NCI-H748 treated with DMSO at 0.1 percent for 48 hours (cell line): ENCODE data around the gene SLC12A7.
"Not testable (repeated sequence)": the region's sequence is repeated elsewhere in the genome, so short reads cannot be mapped to it uniquely, and the experiment has no call there.

Experiments used
- DNase-seq: peaks from one replicate; lab custom pipeline; 2025; lab: John Stamatoyannopoulos, UW

The SLC12A7 gene

DNA sequence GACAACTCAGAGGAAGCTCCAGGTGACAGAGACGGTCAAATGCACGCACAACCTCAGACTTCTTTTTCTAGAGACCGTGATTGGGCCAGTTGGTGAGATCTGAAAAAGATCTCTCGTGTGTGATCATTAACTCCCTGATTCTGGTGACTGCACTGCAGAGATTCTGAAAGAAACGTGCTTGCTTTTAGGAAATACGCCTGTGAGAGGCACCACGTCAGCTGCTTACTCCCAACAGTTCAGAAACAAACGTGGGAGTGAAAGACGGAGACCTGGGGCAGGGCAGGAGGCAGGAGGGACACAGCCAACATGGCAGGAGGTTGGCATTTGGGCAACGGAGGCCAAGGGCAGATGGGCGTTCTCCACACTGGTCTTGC, 15.9 kb downstream of the SLC12A7 start:
- no peak for DNase-seq

DNA sequence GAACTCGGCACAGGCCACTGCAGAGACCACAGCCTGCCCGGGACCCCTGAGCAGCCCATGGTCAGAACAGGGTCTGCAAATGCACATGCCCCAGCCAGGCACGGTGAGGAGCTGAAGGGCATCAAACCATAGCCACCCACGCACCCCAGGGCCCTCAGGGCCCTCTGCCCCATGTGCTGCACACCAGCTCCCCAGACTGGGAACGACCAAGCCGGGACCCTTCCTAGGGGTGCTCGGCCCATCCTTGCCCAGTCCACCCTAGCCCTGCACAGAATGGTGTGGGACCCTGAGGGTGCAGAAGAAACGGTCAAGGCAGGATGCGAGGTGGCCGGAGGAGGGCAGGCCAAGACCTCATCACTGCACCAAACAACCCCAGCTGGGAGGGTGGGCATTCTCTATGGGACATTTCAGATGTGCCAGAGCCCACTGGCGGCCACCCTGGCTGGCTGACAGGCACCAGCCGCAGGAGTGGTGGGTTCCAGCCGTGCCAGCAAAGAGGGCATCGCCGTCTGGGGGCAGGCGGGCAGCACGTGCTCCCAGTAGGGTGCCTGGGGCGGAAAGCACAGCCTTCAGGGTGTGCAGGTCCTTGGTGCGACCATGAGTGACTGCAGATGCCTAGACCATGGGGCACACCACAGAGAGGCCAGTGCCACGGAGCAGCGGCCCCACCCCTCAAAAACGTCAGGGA, 16.4 kb downstream of the SLC12A7 start:
- no peak for DNase-seq

DNA sequence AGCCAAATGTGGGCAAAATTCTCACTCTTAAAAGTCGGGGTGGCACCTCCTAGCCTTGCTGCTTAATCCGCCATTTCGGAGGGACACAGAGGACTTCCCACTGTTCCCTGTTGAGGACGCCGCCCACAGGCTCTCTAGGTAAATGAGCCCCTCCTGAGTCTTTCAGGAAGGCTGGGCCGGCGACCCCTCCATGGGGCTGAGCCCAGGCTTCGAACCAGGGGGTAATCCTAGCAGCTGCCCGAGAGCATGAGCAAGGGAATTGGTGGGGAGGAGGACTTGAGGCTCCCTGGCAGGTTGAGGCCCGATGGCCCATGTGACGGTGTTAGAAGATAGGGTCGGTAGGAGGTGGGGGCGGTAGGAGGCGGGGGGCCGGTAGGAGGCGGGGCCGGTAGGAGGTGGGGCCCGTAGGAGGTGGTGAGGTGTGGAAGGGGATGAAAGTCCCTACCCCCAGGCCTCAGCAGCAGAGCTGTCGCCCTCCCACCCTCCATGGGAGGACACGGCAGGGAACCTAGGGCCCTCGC, 17.1 kb downstream of the SLC12A7 start:
- no peak for DNase-seq

DNA sequence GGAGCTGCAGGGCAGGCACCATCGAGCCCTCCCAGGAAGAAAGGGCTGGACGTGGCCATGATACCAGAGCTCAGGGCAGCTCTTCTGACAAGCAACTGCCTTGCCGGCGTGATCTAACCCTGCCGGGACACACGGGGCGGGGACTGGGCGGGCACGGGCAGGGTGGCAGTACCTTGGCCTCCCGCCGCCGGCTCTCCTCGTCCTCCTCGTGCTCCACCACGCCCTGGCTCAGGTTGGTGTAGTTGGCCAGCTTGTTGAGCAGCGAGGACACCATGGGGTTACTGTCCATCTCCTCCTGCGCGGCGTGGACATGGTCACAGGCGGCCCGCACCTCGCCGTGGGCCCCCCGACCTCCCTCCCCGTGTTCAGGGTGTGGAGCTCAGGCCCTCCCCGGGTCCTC, 18.5 kb downstream of the SLC12A7 start:
- DNase-seq, result no peak

DNA sequence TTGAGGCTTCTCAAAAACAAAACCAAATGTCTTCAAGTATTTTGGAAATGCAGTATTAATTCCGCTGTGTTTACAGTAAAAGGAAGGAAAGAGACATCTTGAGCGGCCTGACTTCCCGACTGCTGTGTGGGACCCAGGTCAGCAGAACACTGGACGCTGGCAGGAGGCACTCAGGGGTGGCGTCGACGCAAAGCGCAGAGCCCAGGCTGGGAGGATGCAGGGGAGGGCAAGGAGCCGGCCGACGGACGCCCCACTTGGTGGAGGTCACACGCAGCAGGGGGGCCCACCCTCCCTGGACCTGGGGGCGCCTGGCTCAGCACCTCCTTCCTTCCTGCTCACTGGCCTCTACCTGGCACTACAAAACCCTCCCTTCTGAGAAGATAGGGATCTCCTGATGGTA, 19.7 kb downstream of the SLC12A7 start:
- no peak for DNase-seq

DNA sequence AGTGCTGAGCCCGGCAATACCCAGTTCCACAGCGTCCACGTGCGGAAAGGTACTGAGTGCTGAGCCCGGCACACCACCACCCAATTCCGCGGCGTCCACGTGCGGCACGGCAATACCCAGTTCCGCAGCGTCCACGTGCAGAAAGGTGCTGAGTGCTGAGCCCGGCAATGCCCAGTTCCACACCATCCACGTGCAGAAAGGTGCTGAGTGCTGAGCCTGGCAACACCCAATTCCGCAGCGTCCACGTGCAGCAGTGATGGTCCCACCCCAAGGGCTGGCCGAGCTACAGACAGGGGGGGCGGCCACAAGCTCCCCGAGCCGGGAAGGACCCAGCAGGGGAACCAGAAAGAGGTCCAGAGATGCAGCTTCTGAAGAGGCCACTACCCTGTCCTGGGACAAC, 20.2 kb downstream of the SLC12A7 start:
- no peak for DNase-seq

DNA sequence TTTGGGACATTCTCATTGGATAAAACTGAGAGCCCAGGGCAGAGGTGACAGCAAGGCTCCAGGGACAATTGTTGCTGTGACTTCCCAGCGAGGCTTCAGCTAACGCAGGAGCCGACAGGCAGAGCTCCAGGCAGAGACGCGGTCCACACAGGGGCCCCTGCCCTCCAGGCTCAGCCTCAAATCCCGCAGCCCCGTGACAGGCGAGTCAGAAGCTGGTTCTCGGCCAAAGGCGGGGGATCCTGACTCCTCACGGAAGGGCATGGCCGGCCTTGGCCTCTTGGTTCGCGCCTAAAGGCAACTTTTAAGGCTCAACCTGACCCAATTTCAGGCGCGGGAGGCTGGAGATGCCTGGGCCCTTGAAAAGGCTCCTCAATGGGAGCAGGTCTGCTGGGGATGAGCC, 21.3 kb downstream of the SLC12A7 start:
- DNase-seq, result no peak

DNA sequence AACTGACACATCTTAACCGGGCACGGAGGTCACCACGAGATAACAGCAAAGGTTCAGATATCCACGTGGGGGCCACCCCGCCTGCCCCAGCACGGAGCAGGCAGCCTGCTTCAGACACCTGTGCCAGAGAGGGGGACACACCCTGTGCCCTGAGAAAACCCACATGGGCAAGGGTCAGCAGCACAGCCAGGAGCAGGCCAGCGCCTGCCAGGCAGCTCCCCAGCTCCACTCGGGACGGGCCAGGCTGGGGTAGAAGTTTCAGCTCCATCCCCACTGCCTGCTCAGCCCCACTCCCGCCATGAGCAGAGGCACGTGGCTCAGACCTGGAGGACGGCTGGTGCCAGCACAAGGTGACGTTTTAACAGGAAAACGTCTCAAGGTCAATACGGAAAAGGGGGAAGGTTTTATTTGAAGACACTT, 22.2 kb downstream of the SLC12A7 start:
- no peak for DNase-seq

DNA sequence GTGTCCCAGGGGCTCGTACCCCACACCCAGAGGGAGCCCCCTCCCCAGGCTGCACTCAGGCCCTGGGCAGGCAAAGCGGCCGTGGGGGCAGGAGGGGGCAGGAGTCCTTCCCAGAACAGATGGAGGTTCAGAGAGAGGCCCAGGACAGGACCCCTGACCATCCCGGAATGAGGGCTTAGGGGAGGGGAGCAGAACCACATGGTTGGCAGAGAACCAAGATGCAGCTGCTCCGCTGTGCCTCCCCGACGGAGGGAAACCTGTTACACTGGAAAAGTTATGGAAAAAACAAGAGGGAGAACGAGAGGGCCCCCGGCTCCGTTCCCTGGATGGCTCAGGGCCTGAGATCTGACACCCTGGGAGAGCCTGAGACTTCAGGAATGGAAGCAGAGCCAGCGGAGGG, 22.7 kb downstream of the SLC12A7 start:
- no peak for DNase-seq

DNA sequence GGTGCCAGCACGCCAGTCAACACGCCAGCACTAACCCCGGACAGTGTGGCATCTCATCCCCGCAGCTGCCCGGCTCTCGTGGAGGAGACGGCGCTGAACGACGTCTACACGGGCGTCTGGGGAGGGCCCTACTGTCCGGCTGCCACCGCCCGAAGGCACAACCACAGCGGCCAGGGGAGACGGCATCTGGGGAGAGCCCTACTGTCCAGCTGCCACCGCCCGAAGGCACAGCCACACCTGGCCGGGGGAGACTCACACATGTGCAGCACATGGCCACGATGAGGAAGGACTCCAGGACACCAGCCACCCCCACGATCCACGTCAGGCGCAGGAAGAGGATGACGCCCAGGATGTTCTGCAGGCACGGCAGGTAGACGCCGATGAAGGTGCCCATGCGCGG, 23.1 kb downstream of the SLC12A7 start:
- DNase-seq, result no peak

DNA sequence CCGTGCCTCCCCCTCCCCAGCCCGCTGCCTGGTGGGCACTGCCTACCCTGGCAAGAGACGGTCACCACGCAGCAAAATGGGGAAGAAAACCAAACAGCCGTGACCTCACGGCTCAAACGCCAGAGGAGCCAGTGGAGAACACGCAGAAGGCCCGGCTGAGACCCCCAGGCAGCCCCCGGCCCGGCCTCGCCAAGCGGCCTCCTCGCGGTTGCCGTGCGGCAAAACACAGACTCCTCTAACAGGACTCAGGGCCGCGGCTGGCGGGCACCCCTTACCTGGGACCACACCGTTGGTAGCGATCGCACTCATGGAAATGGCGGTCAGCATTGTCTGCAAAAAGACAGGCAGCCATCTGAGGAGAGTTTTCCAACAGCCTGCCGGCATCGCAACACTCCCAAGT, 23.8 kb downstream of the SLC12A7 start:
- DNase-seq, result no peak

DNA sequence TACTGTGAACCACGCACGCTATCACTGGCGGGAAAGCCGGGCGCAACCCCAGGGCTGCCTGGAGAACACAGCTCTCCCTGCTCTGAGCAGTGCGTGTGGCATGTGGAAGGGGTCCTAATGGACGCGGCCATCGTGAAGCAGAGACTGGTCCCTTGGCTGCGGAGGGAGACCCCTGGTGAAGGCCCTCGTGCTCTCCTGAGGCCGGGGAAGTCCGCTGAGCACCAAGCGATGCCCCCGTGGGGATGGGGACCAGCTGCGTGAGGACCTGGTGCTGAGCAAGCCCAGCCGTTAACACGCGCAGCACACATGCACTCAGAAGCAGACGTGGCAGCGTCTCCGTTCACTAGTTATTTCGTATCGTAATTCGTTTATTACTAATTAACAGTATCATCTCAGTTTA, 24.4 kb downstream of the SLC12A7 start:
- DNase-seq, result no peak

DNA sequence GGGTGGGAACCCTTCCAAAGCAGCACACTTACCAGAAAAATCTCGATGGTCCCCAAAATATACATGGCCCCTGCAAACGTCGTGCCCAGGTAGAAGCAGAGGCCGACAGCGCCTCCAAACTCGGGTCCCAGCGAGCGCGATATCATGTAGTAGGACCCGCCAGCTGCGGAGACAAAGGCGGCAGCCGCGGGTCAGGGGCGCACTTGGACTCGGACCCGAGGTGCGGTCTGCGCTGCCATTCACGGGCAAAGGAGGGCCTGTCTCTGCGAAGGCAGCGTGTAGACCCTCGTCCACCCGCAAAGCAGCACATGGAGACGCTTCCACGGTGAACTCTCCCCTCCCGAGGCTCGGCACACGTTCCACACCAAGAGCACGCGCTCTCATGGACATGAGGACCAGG, 25.0 kb downstream of the SLC12A7 start:
- no peak for DNase-seq

DNA sequence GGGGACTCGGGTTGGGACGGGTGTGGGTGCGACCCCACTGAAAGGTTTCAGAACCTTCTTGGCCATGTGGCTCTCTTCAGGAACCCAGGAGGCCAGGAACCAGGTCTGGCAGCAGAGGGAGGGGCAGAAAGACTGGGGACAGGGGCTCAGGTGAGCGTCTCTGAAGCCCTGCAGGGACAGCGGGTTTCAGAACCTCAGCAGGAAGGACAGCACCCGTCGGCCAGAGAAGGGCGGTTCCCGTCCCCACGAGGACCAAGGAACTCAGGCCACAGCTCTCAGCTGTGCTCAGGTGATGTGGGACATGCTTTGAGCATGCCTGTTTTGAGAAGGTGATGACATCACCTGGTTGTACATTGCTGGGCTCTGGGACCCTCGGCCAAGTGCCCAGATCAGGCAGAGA, 25.7 kb downstream of the SLC12A7 start:
- DNase-seq, result no peak

DNA sequence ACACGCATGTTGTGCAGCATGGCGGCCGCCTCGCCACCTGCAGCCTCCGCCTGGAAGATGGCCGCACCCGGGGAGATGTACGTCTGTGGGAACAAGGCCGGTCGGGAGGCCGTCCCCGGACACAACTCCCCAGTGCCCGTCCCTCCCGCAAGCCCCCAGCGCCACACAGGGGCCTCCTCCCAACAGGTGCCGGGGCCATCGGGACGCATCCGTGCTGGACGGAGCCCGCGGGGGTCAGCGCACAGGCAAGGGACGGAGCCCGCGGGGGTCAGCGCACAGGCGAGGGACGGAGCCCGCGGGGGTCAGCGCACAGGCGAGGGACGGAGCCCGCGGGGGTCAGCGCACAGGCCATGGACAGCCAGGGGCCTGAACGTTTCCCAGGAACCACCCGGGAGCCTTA, 26.5 kb downstream of the SLC12A7 start:
- DNase-seq, result no peak

DNA sequence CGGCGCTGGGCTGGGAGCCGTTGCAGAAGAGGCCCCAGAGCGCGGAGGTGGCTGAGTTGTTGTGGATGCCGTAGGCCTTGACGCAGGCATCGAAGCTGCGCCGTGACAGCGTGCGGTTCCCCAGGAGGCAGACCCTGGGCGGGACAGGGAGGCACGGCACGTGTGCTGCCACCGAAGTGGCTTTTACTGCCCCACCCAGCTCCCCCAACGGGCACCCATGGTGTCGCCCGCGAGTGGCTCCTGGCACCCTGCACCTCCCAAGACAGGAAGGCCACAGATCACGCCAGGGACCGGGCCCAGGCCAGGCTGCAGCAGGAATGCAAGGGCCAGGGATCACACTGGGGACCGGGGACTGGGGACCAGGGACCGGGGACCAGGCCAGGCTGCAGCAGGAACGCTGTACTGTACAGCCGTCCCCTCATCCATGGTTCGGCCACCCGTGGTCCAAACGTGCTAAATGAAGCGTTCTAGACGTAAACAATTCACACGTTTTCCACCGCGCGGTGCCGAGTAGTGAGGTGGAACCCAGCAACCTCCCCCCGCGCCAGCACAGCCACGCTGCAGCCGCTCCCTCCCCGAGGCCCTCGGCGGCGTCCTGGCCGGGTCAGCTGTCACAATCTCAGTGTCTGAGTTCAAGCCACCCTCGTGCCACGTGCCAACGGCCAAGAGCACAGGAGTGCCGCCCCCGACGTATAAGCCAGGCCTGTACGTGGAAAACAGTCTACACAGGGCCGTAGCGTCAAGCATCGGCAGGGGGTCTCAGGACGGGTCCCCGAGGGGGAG, 27.8 kb downstream of the SLC12A7 start:
- DNase-seq, result no peak

DNA sequence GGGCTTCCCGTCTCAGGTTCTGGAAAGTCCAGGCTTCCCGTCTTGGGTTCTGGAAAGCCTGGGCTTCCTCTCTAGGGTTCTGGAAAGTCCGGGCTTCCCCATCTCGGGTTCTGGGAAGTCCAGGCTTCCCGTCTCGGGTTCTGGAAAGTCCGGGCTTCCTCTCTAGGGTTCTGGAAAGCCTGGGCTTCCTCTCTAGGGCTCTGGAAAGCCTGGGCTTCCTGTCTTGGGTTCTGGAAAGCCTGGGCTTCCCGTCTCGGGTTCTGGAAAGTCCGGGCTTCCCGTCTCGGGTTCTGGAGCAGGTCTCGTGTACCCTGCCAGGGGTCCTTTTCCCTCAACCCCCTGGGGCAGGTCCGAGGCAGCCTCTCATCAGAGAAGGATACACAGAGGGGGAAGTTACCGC, 28.8 kb downstream of the SLC12A7 start:
- not testable (repeated sequence) for DNase-seq

DNA sequence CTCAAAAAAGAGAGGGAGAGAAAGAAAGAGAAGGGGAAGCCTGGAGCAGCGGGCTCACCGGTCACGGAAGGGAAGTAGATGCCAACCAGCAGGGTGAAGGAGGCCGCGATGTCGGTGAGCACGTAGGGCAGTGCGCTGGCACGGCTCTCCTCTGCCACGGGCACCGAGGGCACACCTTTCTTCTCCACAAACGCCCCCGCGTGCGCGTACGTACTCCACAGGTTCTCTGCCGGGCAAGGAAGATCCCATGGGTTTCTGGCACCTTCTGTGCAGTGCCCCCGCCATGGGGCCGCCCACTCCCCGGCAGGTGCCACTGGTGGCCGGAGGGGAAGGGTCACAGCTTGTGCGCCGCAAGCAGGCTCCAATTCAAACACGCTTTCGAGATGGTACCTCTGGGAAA, 30.3 kb downstream of the SLC12A7 start:
- DNase-seq, result no peak

DNA sequence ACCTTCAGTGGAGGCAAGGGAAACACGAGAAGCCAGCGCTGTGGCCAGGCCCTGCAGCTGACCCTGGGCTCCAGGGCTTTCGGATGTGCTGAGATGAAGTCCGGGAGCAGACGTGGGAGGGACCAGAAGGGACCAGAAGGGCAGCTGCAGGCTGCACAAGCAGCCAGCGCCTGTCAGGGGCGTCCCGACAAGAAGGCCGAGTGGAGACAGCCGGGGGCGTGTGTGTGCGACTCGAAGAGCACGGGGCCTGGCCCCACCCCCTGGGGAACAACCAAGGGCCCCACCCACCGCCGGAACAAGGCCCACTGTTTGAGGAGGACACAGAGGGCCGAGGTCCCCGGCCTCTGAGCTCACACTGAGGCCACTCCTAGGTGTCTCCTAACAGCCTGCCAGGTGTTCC, 31.4 kb downstream of the SLC12A7 start:
- DNase-seq, result no peak

DNA sequence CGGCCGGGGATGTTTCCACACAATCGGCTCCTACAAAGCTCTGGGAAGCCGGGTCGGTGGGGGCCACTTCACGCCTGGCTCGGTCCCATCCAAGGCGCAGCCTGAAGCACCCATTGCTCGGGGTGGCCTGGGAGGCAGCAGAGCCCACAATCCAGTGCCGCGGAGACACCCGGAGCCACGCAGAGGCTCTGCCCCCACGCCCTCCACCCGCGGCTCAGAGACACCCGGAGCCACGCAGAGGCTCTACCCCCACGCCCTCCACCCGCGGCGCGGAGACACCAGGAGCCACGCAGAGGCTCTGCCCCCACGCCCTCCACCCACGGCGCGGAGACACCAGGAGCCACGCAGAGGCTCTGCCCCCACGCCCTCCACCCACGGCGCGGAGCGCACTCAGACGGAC, 31.9 kb downstream of the SLC12A7 start:
- no peak for DNase-seq

DNA sequence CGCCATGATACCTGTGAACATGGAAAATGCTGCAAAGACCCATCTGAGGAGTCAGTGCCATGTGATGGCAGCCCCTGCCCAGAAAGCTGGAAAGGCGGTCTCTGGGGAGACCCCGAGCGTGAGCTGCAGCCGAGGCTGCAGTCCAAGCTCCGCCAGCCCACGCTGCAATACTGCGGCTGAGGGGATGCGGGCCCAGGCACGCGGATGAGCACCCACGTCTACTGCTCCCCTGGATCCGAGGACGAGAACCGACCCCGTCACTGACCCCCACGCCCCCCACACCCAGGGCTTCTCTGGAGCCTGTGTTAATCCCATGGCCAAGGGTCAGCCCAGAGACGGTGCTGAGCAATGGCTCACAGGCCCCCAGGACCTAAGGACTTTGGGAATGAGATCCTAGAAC, 32.4 kb downstream of the SLC12A7 start:
- DNase-seq, result no peak

DNA sequence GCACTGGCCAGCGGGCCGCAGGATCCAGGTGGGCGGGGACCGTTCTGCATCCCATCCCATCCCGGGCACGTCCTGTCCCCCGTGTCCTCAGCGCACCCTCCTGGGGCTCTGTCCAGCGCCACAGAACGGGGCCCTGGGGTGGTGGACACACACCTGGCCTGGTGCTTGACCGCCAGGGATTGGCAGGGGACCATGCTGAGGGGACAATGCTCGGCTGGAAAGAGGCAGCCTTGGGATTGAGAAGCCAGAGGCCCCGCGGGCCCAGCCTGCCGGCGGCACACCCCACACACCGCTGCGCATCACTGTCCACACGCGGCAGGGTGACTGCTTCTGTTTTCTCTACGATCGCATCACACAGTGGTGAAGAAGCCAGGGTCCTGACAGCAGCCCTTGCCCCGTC, 33.0 kb downstream of the SLC12A7 start:
- DNase-seq, result no peak

DNA sequence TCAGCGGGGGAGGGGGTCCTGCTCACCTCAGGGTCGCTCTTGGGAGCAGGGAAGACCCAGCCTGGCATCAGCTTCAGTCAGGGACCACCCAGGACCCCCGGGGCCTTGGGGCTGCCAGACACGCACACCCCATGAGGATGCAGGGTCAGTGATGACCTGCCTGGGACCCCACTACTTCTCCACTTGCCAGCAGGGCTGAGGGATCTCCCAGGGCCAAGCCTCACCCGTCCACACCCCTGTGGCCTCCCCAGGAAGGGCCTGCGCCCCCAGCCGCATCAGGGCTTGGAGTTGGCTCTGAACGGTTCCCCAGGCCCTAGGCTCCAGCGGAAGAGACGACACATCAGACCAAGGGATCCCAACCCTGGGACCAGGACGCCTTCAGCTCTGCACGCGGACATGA, 33.7 kb downstream of the SLC12A7 start:
- DNase-seq, result no peak
